ENCODE results near the gene MYH7B. TPM values are rescaled to one million over a fixed set of nuclear protein-coding genes. Genes with fewer than 3 reads are reported as not detected.

MYH7B gene
- total RNA-seq, 4 donors from 2014 or later = 0.19 to 0.56 (median 0.40) TPM

DNA sequence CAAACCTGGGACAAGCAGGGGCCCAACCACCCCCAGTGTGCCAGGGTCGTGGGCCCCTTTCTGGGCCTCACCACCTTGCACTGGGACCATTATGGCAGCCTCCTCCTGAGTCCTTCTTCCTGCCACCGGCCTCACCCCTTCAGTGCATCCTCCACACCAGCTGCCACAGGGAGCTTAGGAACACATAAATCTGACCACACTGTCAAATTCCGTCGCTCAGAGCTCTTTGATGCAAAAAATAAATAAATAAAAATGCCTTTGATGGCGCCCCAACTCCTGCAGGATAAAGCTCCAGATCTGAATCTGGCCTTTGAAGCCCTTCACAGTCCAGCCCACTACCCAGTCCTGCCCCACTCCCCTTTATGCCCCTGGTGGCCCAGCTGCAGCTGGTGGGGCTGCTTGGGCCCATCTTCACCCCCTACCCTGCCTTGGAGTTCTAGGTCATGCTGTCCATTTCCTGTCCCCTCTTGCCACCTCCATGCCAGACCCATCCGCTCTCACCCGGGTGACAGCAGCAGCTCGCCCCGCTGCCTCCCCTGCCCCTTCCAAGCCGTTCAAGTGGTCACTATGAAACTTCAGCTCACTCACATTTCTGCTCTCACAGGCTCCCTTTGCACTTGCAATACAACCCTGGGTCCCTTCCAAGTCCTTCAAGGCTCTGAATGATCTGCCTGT is 16.0 kb downstream of the MYH7B start:
- ATAC-seq (ENCODE audit: low FRiP score) (no peak), DNase-seq (ENCODE audit: low spot score) (no peak)
- TF ChIP-seq, protein P1, sequence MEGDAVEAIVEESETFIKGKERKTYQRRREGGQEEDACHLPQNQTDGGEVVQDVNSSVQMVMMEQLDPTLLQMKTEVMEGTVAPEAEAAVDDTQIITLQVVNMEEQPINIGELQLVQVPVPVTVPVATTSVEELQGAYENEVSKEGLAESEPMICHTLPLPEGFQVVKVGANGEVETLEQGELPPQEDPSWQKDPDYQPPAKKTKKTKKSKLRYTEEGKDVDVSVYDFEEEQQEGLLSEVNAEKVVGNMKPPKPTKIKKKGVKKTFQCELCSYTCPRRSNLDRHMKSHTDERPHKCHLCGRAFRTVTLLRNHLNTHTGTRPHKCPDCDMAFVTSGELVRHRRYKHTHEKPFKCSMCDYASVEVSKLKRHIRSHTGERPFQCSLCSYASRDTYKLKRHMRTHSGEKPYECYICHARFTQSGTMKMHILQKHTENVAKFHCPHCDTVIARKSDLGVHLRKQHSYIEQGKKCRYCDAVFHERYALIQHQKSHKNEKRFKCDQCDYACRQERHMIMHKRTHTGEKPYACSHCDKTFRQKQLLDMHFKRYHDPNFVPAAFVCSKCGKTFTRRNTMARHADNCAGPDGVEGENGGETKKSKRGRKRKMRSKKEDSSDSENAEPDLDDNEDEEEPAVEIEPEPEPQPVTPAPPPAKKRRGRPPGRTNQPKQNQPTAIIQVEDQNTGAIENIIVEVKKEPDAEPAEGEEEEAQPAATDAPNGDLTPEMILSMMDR (IDR thresholded peaks at IDR 0.05) = no peak

DNA sequence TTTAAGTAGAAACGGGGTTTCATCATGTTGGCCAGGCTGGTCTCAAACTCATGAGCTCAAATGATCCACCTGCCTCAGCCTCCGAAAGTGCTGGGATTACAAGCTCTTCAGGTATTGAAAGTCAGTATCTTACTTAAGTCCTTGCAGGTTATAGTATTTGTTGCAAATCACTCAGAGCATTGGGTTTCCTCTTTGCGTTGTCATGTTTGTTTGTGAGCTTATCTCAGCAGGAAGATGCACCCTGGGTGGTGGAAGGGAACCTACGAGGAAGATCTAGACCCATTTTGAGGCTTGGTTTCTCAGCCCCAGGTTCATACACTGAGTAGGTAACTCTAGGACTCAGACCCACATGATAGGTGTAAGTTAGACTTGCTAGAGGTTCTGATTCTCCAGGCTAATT is 18.6 kb downstream of the MYH7B start:
- ATAC-seq (ENCODE audit: low FRiP score) = no peak
- TF ChIP-seq, protein P1 (IDR thresholded peaks at IDR 0.05) = no peak
- DNase-seq (ENCODE audit: low spot score) = no peak

DNA sequence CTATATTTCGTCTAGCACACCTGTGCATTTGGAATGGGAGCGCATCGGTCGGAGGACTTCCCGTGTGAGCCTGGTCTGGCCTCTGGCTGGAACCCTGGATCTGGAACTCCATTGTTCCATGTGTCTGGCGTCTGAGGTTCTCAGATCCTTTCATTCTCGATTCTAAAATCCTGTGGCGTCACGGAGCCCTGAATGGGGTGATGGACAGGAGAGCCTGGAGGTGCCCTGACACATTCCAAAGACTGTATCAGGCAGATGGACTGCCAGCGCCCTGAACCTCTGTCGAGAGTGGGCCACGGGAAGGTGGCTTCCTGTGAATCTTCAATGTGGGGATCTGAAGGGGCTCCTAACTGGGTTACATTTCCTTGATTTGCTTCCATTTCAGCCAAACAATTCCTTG is 20.6 kb downstream of the MYH7B start:
- TF ChIP-seq, protein P1 (IDR thresholded peaks at IDR 0.05) = no peak
- no peak for ATAC-seq (ENCODE audit: low FRiP score)
- DNase-seq (ENCODE audit: low spot score) = no peak

DNA sequence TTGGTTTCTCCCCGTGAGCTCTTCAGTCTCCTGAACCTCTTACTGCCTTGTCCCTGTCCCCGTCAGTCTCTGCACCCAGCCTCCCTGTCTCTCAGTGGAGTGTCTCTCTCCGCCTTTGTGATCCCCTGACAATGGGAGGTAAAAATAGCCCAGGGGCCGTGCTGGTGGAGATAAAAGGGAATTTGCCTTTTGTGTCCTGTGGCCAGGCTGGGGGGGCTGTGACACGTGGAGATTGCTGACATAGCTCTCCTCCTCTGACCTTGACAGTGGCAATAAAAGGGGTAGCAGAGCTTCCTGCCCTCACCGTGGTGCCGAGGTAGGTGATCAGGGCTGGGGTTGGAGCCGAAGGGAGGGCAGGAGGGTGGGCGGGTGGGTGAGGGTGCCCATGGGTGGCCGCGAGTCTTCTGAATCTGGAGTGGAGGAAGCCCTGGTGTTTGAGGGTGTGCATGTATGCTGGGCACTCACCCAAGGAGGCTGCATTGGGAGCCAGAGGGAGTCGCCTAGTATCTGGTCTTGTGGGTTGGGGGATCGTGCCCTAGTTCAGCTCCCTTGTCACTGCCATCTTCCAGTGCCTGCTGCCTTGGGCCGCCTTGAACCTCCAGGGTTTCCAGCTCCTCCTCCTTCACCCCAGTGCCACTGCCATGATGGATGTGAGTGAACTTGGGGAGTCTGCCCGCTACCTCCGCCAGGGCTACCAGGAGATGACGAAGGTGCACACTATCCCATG is 21.9 kb downstream of the MYH7B start:
- TF ChIP-seq, protein P1 (IDR thresholded peaks at IDR 0.05) = no peak
- ATAC-seq (ENCODE audit: low FRiP score) = no peak
- DNase-seq (ENCODE audit: low spot score) = no peak

DNA sequence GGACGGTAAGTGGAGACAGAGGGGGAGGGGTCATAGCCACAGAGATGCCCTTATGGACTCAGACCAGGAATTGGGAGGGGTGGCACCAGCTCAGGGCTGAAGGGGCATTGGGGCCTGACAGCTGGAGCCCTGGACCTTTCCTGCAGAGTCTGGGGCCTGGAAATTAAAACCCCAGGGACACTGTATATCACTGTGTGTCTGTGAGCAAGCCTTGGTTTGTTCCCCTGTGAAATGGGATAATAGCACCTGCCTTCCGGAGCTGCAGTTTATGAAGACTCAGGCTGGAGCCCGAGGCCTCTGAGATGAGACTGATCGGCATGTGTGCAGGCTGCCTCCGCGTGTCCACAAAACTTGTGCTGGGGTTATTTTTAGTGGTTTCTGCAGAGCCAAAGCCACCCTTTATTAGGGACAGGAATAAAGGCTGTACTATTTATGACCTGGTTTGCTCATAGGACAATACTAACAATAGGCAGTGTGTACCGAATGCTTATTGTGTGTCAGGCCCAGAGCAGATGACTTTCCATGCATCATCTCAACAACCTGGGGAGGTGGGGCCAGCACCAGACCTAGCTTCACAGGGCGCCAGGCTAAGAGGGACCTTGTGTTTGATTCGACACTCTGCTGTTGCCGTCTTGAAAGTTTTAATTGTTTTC is 22.6 kb downstream of the MYH7B start:
- ATAC-seq (ENCODE audit: low FRiP score) = no peak
- TF ChIP-seq, protein P1 (IDR thresholded peaks at IDR 0.05) = no peak
- DNase-seq (ENCODE audit: low spot score) = no peak

DNA sequence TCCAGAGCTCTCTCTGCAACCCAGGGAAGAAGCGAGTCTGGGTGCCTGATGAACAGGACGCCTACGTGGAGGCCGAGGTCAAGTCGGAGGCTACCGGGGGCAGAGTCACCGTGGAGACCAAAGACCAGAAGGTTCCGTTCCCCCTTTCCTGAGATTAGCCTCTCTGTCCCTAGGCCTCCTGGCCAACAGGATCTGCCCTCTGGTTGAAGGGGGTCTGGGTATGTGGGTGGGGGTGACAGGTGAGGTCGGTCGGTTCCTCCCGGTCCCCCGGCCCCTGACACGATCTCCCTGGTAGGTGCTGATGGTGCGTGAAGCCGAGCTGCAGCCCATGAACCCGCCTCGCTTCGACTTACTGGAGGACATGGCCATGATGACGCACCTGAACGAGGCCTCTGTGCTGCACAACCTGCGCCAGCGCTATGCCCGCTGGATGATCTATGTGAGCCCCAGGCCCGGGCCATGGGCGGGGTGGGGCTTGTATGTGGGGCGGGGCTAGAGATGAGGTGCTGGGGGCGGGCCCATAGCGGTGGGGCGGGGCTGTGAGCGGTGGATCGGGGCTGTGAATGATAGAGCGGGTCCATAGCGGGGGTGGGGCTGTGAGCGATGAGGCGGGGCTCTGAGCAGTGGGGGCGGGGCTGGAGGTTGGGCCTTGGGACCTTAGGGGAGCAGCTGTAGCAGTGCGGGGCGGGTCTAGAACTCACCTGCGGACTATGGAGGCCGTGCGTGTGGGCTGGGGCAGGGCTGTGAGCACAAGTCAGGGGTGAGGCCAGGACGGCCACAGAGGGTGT is 23.9 kb downstream of the MYH7B start:
- TF ChIP-seq, protein P1 (IDR thresholded peaks at IDR 0.05) = no peak
- DNase-seq (ENCODE audit: low spot score) (no peak), ATAC-seq (ENCODE audit: low FRiP score) (no peak)
